Spleen (tissue), 11 donors: ENCODE data around the gene ZNF804A. TPM values are rescaled to one million over a fixed set of nuclear protein-coding genes. Genes with fewer than 3 reads are reported as not detected.

Source experiments
- DNase-seq: peaks from one replicate; pipeline ENCODE4 v3.0.0-alpha.2; 2020
- H3K27ac ChIP-seq, 8 donors: fragments of 200-600 bp; sonication (generic) in 7 of 8; 1 replicate in 4 of 8; 2 replicates in 4 of 8; pipeline versions ENCODE4 v1.5.0 to v1.8.0; 2016 to 2021; ENCODE audit warnings: inconsistent platforms in 4 of 8, mild to moderate bottlenecking in 4 of 8, moderate library complexity in 1 of 8
- H3K27me3 ChIP-seq, 7 donors: fragments of 200-600 bp; sonication (generic) in 6 of 7; replicated peaks in 1 of 7; 1 replicate in 4 of 7; 2 replicates in 3 of 7; pipeline versions ENCODE4 v1.5.0 to v1.8.0; 2016 to 2021; ENCODE audit warnings: inconsistent platforms in 3 of 7, mild to moderate bottlenecking in 1 of 7
- H3K36me3 ChIP-seq, 6 donors: fragments of 200-600 bp; sonication (generic) in 5 of 6; 1 replicate in 4 of 6; 2 replicates in 2 of 6; pipeline versions ENCODE4 v1.5.0 to v1.8.0; 2016 to 2021; ENCODE audit warnings: inconsistent platforms in 2 of 6
- H3K4me1 ChIP-seq, 6 donors: fragments of 200-600 bp; sonication (generic) in 5 of 6; 1 replicate in 3 of 6; 2 replicates in 3 of 6; pipeline versions ENCODE4 v1.5.0 to v1.8.0; 2016 to 2021; ENCODE audit warnings: inconsistent platforms in 3 of 6
- H3K4me3 ChIP-seq, 8 donors: fragments of 200-600 bp; sonication (generic) in 7 of 8; 1 replicate in 4 of 8; 2 replicates in 4 of 8; pipeline versions ENCODE4 v1.5.0 to v1.8.0; 2016 to 2021; ENCODE audit warnings: inconsistent platforms in 4 of 8, mild to moderate bottlenecking in 4 of 8, moderate library complexity in 2 of 8
- H3K9me3 ChIP-seq, 8 donors: fragments of 200-600 bp; sonication (generic) in 7 of 8; 1 replicate in 4 of 8; 2 replicates in 4 of 8; pipeline versions ENCODE4 v1.5.0 to v1.8.0; 2016 to 2021; ENCODE audit warnings: inconsistent platforms in 4 of 8
- CTCF ChIP-seq, 11 experiments: fragments of 200-600 bp in 7 of 11; fragments of 450-650 bp in 4 of 11; sonication (generic) in 4 of 11; IDR thresholded peaks in 8 of 11; conservative IDR thresholded peaks in 3 of 11; 1 replicate in 7 of 11; 2 replicates in 4 of 11; pipeline versions ENCODE4 v1.4.0 to v1.8.0; 2016 to 2021; ENCODE audit warnings: antibody characterized with exemption in 11 of 11, inconsistent platforms in 4 of 11, mild to moderate bottlenecking in 1 of 11
- POLR2A ChIP-seq, 3 donors: fragments of 450-650 bp; IDR thresholded peaks; one replicate each; pipeline ENCODE4 v1.5.1; 2017; ENCODE audit warnings: antibody characterized with exemption in 3 of 3, mild to moderate bottlenecking in 1 of 3
- POLR2AphosphoS5 ChIP-seq, 3 donors: sonication (generic); formaldehyde crosslinking; IDR thresholded peaks; one replicate each; pipeline ENCODE4 v1.5.1; 2017; ENCODE audit warnings: antibody characterized with exemption in 3 of 3
- WGBS, 5 donors: extraction: QIAGEN DNeasy Blood & Tissue Kit in 3 of 5; methylation state at CpG; one replicate each; pipeline versions ENCODE4 v1.1.5 to v1.1.7; 2013 to 2018; 5-methylcytosine and 5-hydroxymethylcytosine counted together
- intact Hi-C: fragments of 100-400 bp; cut with DNase I; formaldehyde crosslinking; loops from one replicate; pipeline ENCODE4 v1.15.0; 2023; ENCODE audit warnings: low total_unique reads
- polyA plus RNA-seq, 3 donors: library from polyadenylated mRNA; stranded (reverse); fragments of 200-250 nt; gene quantifications; one replicate each; pipeline ENCODE4 v1.2.1, GENCODE V29; 2013
- total RNA-seq, 7 donors: library from RNA; depleted of rRNA in 3 of 7; stranded (reverse); fragments of >200 nt in 3 of 7; fragmentation: NEBNext Ultra II Directional in 4 of 7; extraction: Animal tissue kit (Norgen Biotek cat#: 25700) in 4 of 7; gene quantifications; one replicate each; pipeline versions ENCODE4 v1.1.0 to v1.2.1, GENCODE V29; 2016 to 2021
- donor health status: healthy with polysubstance abuse.
- donor health status: DM: no; HTN: no; CAD: no; lungs with moderate emphysema.
- donor health status: DM: no; HTN: no; CAD: no.
- donor health status: Bipolar disorder and iron deficiency.
- donor health status: healthy.
- donor health status: DM: no; HTN: no; CAD: no.
- donor health status: DM: yes; HTN: yes; CAD: no.

ZNF804A gene
- total and polyA plus RNA-seq, 10 donors: 0.21 to 1.8 (median 0.41) TPM

- TF ChIP-seq POLR2AphosphoS5 (IDR thresholded peaks at IDR 0.05): no peak
- no peak for TF ChIP-seq POLR2A (IDR thresholded peaks at IDR 0.05)
- TF ChIP-seq CTCF (IDR thresholded peaks at IDR 0.05 in 8 of 11, conservative IDR thresholded peaks at IDR 0.05 in 3 of 11): no peak
- WGBS, 5 donors: 68 to 83% (median 74%) methylated on average over 1 of the region's 1 CpG
- Histone ChIP-seq H3K4me1 (no peaks in the 10 kb centered on the region), H3K4me3 (no peak overlapping the region), H3K27me3 (no peaks in the 10 kb centered on the region), H3K9me3 (no peaks in the 10 kb centered on the region), H3K27ac (no peak overlapping the region), H3K36me3 (no peaks in the 10 kb centered on the region)
- no peak for DNase-seq
- intact Hi-C loops: no loop called here
These were observed 98.3 kb downstream of the ZNF804A start for GRCh38 chr2:184696644-184697043.

- intact Hi-C loops: no loop called here
- no peak overlapping the region for H3K4me3 ChIP-seq
These were observed 100.1 kb downstream of the ZNF804A start for GRCh38 chr2:184698476-184698875.

GRCh38 chr2:184721881-184722280 is 123.6 kb downstream of the ZNF804A start:
- no peak for DNase-seq
- H3K27me3 ChIP-seq: no peaks in the 10 kb centered on the region
- no peaks in the 10 kb centered on the region for H3K4me1 ChIP-seq
- no peak overlapping the region for H3K27ac ChIP-seq
- intact Hi-C loops: no loop called here
- H3K4me3 ChIP-seq: no peak overlapping the region
- TF ChIP-seq POLR2AphosphoS5 (IDR thresholded peaks at IDR 0.05) (no peak), CTCF (IDR thresholded peaks at IDR 0.05 in 8 of 11, conservative IDR thresholded peaks at IDR 0.05 in 3 of 11) (no peak), POLR2A (IDR thresholded peaks at IDR 0.05) (no peak)
- H3K36me3 ChIP-seq: no peaks in the 10 kb centered on the region
- WGBS, 5 donors: 83 to 93% (median 88%) methylated on average over 6 of the region's 6 CpGs
- H3K9me3 ChIP-seq: peaks cover 0 to 30% (median 17%) of the 10 kb centered on the region in 8 donors

More at GRCh38 chr2:184698476-184698875, 100.1 kb downstream of the ZNF804A start:
- DNase-seq: no peak
- H3K27ac ChIP-seq: no peak overlapping the region
- WGBS, 5 donors: 86 to 92% (median 90%) methylated on average over 3 of the region's 3 CpGs
- H3K27me3 ChIP-seq: no peaks in the 10 kb centered on the region
- TF ChIP-seq CTCF (IDR thresholded peaks at IDR 0.05 in 8 of 11, conservative IDR thresholded peaks at IDR 0.05 in 3 of 11): no peak
- TF ChIP-seq POLR2A (IDR thresholded peaks at IDR 0.05): no peak
- no peak for TF ChIP-seq POLR2AphosphoS5 (IDR thresholded peaks at IDR 0.05)
- H3K4me1 ChIP-seq: no peaks in the 10 kb centered on the region
- no peaks in the 10 kb centered on the region for H3K36me3 ChIP-seq
- no peaks in the 10 kb centered on the region for H3K9me3 ChIP-seq

GRCh38 chr2:184727813-184728212 is 129.5 kb downstream of the ZNF804A start:
- TF ChIP-seq POLR2AphosphoS5 (IDR thresholded peaks at IDR 0.05) (no peak), POLR2A (IDR thresholded peaks at IDR 0.05) (no peak), CTCF (IDR thresholded peaks at IDR 0.05 in 8 of 11, conservative IDR thresholded peaks at IDR 0.05 in 3 of 11) (no peak)
- Histone ChIP-seq H3K36me3 (no peaks in the 10 kb centered on the region), H3K4me3 (no peak overlapping the region), H3K27ac (no peak overlapping the region), H3K9me3 (no peaks in the 10 kb centered on the region), H3K4me1 (no peaks in the 10 kb centered on the region), H3K27me3 (no peaks in the 10 kb centered on the region)
- 42 to 50% (median 45%) methylated on average over 3 of the region's 3 CpGs for WGBS, 5 donors
- DNase-seq: no peak
- intact Hi-C loops: no loop called here
